ENCODE data around the gene SZT2. TPM values are rescaled to one million over a fixed set of nuclear protein-coding genes. Genes with fewer than 3 reads are reported as not detected.

Gene SZT2
- total RNA-seq, 1 donor from 2014 or later, result 33.6 TPM

DNA sequence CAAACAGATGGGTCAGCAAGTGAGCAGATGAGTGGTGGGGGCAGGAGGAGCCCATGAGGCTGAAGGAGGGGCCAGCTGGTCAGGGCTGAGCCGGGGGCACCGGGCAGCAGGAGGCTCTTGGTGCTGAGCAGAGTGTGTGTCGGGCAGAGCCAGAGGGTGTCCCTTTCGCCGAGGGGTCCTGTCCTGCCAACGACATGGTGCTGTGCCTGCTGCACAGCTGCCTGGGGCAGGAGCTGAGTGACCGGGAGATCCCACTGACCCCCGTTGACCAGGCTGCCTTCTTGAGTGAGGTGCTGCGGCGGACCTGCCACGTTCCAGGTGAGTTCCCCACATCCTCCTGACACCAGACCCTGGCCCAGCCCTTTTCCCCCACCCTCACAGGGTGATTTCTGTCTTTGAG lies 36.5 kb downstream of the SZT2 start:
- TF ChIP-seq, protein P1, sequence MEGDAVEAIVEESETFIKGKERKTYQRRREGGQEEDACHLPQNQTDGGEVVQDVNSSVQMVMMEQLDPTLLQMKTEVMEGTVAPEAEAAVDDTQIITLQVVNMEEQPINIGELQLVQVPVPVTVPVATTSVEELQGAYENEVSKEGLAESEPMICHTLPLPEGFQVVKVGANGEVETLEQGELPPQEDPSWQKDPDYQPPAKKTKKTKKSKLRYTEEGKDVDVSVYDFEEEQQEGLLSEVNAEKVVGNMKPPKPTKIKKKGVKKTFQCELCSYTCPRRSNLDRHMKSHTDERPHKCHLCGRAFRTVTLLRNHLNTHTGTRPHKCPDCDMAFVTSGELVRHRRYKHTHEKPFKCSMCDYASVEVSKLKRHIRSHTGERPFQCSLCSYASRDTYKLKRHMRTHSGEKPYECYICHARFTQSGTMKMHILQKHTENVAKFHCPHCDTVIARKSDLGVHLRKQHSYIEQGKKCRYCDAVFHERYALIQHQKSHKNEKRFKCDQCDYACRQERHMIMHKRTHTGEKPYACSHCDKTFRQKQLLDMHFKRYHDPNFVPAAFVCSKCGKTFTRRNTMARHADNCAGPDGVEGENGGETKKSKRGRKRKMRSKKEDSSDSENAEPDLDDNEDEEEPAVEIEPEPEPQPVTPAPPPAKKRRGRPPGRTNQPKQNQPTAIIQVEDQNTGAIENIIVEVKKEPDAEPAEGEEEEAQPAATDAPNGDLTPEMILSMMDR (IDR thresholded peaks at IDR 0.05), result no peak
- Mint-ChIP-seq H3K4me3 (ENCODE audit: unreplicated experiment) (no peak overlapping the region), H3K27me3 (ENCODE audit: low read depth) (no peaks in the 10 kb centered on the region), H3K36me3 (ENCODE audit: low read depth) (peaks cover 50% of the 10 kb centered on the region), H3K27ac (ENCODE audit: unreplicated experiment) (no peak overlapping the region), H3K9me3 (ENCODE audit: low read depth) (no peaks in the 10 kb centered on the region), H3K4me1 (ENCODE audit: low read depth) (no peaks in the 10 kb centered on the region)
- DNase-seq (ENCODE audit: low spot score), result no peak

DNA sequence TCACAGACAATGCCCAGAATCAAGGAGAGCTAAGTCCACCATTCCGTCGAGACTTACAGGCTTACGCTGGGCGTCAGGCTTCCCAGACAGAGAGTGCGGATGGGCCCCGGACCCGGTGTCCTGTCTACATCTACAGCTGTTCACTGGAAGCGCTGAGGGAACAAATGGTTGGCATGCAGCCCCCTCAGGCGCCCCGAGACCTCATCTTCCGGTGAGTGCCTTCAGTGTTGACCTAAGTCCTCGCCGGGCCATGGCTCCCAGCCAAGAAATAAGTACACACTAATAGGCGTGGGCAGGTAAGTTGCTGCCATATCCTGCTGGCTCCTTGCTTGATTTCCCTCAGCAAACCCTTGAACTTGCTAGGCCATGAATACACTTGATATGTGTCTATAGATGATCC lies 37.8 kb downstream of the SZT2 start:
- DNase-seq (ENCODE audit: low spot score), result no peak
- Mint-ChIP-seq H3K4me3 (ENCODE audit: unreplicated experiment) (no peak overlapping the region), H3K36me3 (ENCODE audit: low read depth) (peaks cover 60% of the 10 kb centered on the region), H3K27ac (ENCODE audit: unreplicated experiment) (no peak overlapping the region), H3K4me1 (ENCODE audit: low read depth) (no peaks in the 10 kb centered on the region), H3K9me3 (ENCODE audit: low read depth) (no peaks in the 10 kb centered on the region), H3K27me3 (ENCODE audit: low read depth) (no peaks in the 10 kb centered on the region)
- TF ChIP-seq, protein P1 (IDR thresholded peaks at IDR 0.05), result no peak

DNA sequence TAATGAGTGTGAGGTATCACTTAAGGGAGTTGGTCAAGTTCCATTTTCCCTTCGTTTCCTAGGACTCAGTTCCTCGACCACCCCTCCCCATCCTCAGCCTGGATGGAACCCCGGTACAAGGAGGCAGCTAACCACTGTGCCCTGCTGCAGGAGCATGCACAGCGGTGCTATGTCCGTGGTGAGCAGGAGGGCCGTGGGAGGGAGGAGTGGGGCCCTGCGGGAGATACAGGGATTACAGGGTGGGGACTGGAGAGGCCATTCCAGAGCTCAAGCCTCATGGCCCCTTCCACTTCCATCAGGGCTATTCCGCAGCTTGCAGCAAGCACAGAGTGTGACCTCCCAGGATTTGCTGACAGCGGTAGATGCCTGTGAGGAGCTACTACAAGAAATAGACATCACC lies 38.2 kb downstream of the SZT2 start:
- Mint-ChIP-seq H3K4me1 (ENCODE audit: low read depth) (no peaks in the 10 kb centered on the region), H3K4me3 (ENCODE audit: unreplicated experiment) (no peak overlapping the region), H3K9me3 (ENCODE audit: low read depth) (no peaks in the 10 kb centered on the region), H3K36me3 (ENCODE audit: low read depth) (peaks cover 58% of the 10 kb centered on the region), H3K27ac (ENCODE audit: unreplicated experiment) (no peak overlapping the region), H3K27me3 (ENCODE audit: low read depth) (no peaks in the 10 kb centered on the region)
- no peak for DNase-seq (ENCODE audit: low spot score)
- TF ChIP-seq, protein P1 (IDR thresholded peaks at IDR 0.05), result no peak

DNA sequence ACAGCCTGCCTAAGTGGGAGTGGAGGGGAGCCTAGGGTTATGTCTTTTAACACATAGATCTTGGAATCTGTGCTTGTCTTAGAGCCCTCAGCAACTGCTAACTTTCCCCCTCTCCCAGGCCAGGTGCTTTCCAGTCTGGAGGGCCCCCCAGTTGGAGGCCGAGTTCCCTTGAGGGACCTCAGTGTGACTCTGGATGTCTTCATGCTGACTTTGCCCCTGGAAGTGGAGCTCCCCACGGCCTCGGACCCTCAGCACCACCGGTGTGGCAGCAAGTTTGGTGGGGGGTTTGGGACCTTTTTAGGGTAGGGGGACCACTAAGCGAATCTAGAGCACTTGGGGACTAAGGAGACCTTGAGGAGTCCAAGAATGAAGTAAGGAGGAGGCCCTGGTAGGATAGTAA lies 41.1 kb downstream of the SZT2 start:
- DNase-seq (ENCODE audit: low spot score), result no peak
- H3K36me3 Mint-ChIP-seq (ENCODE audit: low read depth), result peaks cover 64% of the 10 kb centered on the region
- H3K27me3 Mint-ChIP-seq (ENCODE audit: low read depth), result no peaks in the 10 kb centered on the region
- H3K4me1 Mint-ChIP-seq (ENCODE audit: low read depth), result peaks cover under 1% of the 10 kb centered on the region
- H3K4me3 Mint-ChIP-seq (ENCODE audit: unreplicated experiment), result no peak overlapping the region
- H3K9me3 Mint-ChIP-seq (ENCODE audit: low read depth), result no peaks in the 10 kb centered on the region
- TF ChIP-seq, protein P1 (IDR thresholded peaks at IDR 0.05), result no peak
- H3K27ac Mint-ChIP-seq (ENCODE audit: unreplicated experiment), result no peak overlapping the region

DNA sequence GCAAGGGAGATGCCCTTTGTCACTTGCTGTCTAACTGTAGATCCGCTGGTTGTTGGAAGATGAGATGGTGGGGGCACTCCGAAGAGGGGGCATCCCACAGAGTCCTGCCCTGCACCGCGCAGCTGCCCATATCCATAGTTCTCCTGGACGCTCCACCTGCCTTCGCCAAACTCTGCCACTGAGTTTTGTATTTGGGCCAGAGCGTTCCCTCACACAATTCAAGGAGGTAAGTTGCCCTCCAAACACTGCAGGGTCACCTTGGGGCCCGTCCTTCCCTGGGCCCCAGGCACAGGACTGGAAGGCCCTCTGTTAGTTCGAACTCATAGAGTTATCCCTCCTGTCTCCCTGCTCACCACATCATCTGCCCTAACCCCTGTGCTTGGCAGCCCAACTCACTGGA lies 42.0 kb downstream of the SZT2 start:
- no peak for DNase-seq (ENCODE audit: low spot score)
- H3K4me1 Mint-ChIP-seq (ENCODE audit: low read depth), result peaks cover 6% of the 10 kb centered on the region
- H3K36me3 Mint-ChIP-seq (ENCODE audit: low read depth), result peaks cover 61% of the 10 kb centered on the region
- H3K27me3 Mint-ChIP-seq (ENCODE audit: low read depth), result no peaks in the 10 kb centered on the region
- TF ChIP-seq, protein P1 (IDR thresholded peaks at IDR 0.05), result no peak
- no peak overlapping the region for H3K4me3 Mint-ChIP-seq (ENCODE audit: unreplicated experiment)
- H3K9me3 Mint-ChIP-seq (ENCODE audit: low read depth), result no peaks in the 10 kb centered on the region
- H3K27ac Mint-ChIP-seq (ENCODE audit: unreplicated experiment), result no peak overlapping the region

Measured in chondrocyte (in vitro differentiated cells).